Upper lobe of left lung (tissue), 4 donors: ENCODE measurements around the gene ITFG2.

Experiments
- CTCF ChIP-seq, 6 experiments: fragments of 450-650 bp in 4 of 6; fragments of 200-600 bp in 2 of 6; sonication (generic) in 2 of 6; IDR thresholded peaks; one replicate each; pipeline ENCODE4 v1.5.1; 2016 to 2019; ENCODE audit warnings: antibody characterized with exemption in 6 of 6
- POLR2A ChIP-seq, 4 donors: fragments of 450-650 bp; IDR thresholded peaks; one replicate each; pipeline ENCODE4 v1.5.1; 2016 to 2017; ENCODE audit warnings: antibody characterized with exemption in 4 of 4, mild to moderate bottlenecking in 2 of 4
- POLR2AphosphoS5 ChIP-seq, 2 donors: sonication (generic); formaldehyde crosslinking; IDR thresholded peaks; one replicate each; pipeline ENCODE4 v1.5.1; 2017; ENCODE audit warnings: antibody characterized with exemption in 2 of 2

- no peak for TF ChIP-seq POLR2A (IDR thresholded peaks at IDR 0.05)
- TF ChIP-seq POLR2AphosphoS5 (IDR thresholded peaks at IDR 0.05) = no peak
- TF ChIP-seq CTCF (IDR thresholded peaks at IDR 0.05) = no peak
Measured at GRCh38 chr12:2803635-2804392, 8.7 kb upstream of the ITFG2 start.
